Measurements from ENCODE around the gene VOPP1. TPM values are rescaled to one million over a fixed set of nuclear protein-coding genes. Genes with fewer than 3 reads are reported as not detected.

VOPP1 gene
- total RNA-seq, 4 donors from 2014 or later = 22.1 to 79.2 (median 73.9) TPM

DNA sequence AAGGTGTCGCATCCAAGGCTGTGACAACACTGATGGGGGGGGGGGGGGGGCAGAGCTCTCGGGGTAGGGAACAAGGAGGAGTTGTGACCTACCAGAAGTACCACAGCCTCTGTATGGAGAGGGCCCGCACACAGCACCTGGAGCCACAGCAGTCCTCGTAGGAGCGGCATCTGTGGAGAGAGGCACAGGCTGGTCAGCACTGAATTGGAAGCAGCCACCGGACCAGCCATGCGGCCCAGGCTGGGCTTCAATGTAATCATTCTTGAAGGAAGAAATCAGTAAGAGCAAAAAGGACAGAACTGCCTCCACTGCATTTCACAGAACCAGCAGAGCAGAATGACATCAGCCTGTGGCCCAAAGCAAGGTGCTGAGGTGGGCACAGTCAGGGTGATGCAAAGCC is 74.8 kb downstream of the VOPP1 start:
- H3K4me3 ChIP-seq = no peak overlapping the region
- no peak overlapping the region for H3K27ac ChIP-seq
- in situ Hi-C loops (cut with MboI; ENCODE audit: low pct_ligation_motif_present in 1 of 4, low pct_unique_long_range_greater_than_20kb in 1 of 4, low sequenced_read_pairs in 3 of 4) (no loop called here), intact Hi-C loops (cut with DNase I; ENCODE audit: low total_unique reads) (no loop called here)
- peaks cover 0 to 14% (median 0%) of the 10 kb centered on the region in 4 donors for H3K36me3 ChIP-seq
- no peaks in the 10 kb centered on the region for H3K4me1 ChIP-seq
- no peak for DNase-seq
- no peak for TF ChIP-seq POLR2AphosphoS5 (IDR thresholded peaks at IDR 0.05)
- TF ChIP-seq CTCF (IDR thresholded peaks at IDR 0.05) = no peak
- no peak for TF ChIP-seq EP300 (IDR thresholded peaks at IDR 0.05; ENCODE audit: low read depth)
- no peak for TF ChIP-seq POLR2A (IDR thresholded peaks at IDR 0.05)
- H3K9me3 ChIP-seq = no peaks in the 10 kb centered on the region
- no peaks in the 10 kb centered on the region for H3K27me3 ChIP-seq
- 96% methylated on average over 7 of the region's 7 CpGs; no CpG with 5 or more reads in 1 of the 2 donors for WGBS, 2 donors (ENCODE audit: low coverage in 1 of 2)

DNA sequence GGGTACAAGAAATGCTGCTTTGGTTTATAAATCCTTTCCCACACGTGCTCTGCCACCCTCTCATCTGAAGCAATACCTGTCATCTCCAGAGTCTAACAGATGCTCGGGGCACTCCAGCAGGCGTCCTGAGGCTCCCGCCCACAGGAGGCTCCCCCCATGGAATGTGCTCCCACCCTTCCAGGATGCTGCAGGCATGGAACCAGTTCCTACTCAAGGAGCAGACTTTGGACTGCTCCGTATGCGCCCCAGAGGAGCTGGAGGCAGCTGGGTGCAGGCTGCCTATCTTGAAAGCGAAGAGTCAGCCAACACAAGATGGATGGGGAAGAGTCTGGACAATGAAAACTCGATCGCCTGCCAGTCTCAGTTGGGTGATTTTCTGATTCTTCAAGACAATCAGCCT is 75.4 kb downstream of the VOPP1 start:
- WGBS, 2 donors (ENCODE audit: low coverage in 1 of 2) = 67 to 91% methylated on average over 1 to 9 of the region's 9 CpGs
- DNase-seq = no peak
- TF ChIP-seq EP300 (IDR thresholded peaks at IDR 0.05; ENCODE audit: low read depth) (no peak), POLR2AphosphoS5 (IDR thresholded peaks at IDR 0.05) (no peak), CTCF (IDR thresholded peaks at IDR 0.05) (no peak), POLR2A (IDR thresholded peaks at IDR 0.05) (no peak)
- intact Hi-C loops (cut with DNase I; ENCODE audit: low total_unique reads) (no loop called here), in situ Hi-C loops (cut with MboI; ENCODE audit: low pct_ligation_motif_present in 1 of 4, low pct_unique_long_range_greater_than_20kb in 1 of 4, low sequenced_read_pairs in 3 of 4) (no loop called here)
- H3K27me3 ChIP-seq = no peaks in the 10 kb centered on the region
- H3K36me3 ChIP-seq = peaks cover 0 to 19% (median under 1%) of the 10 kb centered on the region in 4 donors
- no peaks in the 10 kb centered on the region for H3K4me1 ChIP-seq
- no peak overlapping the region for H3K27ac ChIP-seq
- no peak overlapping the region for H3K4me3 ChIP-seq
- H3K9me3 ChIP-seq = no peaks in the 10 kb centered on the region

DNA sequence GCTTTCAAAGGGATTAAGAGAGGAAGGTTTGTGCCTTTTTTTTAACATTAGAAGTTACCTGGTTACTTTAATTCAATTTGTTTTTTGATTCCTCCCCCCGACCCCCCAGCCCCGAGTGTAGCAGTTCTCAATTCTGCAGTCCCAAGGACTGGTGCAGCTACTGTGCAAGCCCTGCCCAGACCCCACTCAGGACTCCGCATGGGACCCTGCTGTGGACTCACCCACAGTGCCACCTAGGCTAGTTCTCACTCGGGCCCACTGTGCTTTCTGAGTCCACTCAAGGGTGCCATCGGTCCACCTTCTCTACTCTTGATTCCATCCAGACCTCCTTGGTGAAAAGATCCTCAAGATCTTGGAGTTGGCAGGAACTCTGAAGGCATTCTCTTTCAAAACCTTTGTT is 77.4 kb downstream of the VOPP1 start:
- in situ Hi-C loops (cut with MboI; ENCODE audit: low pct_ligation_motif_present in 1 of 4, low pct_unique_long_range_greater_than_20kb in 1 of 4, low sequenced_read_pairs in 3 of 4) (no loop called here), intact Hi-C loops (cut with DNase I; ENCODE audit: low total_unique reads) (no loop called here)
- H3K9me3 ChIP-seq = no peaks in the 10 kb centered on the region
- H3K27me3 ChIP-seq = no peaks in the 10 kb centered on the region
- H3K4me3 ChIP-seq = no peak overlapping the region
- TF ChIP-seq CTCF (IDR thresholded peaks at IDR 0.05) = no peak
- TF ChIP-seq POLR2A (IDR thresholded peaks at IDR 0.05) = no peak
- TF ChIP-seq POLR2AphosphoS5 (IDR thresholded peaks at IDR 0.05) = no peak
- H3K27ac ChIP-seq = no peak overlapping the region
- WGBS, 2 donors (ENCODE audit: low coverage in 1 of 2) = 87 to 97% methylated on average over 5 of the region's 5 CpGs
- no peak for DNase-seq
- H3K4me1 ChIP-seq = no peaks in the 10 kb centered on the region
- peaks cover 0 to 25% (median 7%) of the 10 kb centered on the region in 4 donors for H3K36me3 ChIP-seq

DNA sequence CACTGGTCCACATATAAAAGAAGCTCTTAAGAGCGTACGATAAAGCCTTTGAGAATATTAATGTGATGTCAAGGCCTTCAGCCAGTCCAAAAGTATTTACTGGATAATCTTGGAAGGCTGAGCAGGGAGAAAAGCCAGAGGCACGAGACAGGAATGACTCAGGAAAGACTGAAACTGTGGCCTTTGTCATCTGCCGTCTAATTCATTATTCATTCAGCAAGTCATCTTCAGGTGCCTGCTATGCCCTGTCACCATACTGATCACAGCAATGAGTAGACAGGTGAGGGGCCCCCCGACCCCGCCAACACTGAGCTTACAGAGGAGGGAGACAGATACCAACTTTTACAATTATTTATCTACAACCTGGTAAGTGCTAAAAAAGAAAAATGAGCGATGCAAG is 78.9 kb downstream of the VOPP1 start:
- in situ Hi-C loops (cut with MboI; ENCODE audit: low pct_ligation_motif_present in 1 of 4, low pct_unique_long_range_greater_than_20kb in 1 of 4, low sequenced_read_pairs in 3 of 4) = no loop called here
- WGBS, 2 donors (ENCODE audit: low coverage in 1 of 2) = 82 to 83% methylated on average over 5 to 7 of the region's 7 CpGs

More for the DNA sequence above, 78.9 kb downstream of the VOPP1 start:
- no peaks in the 10 kb centered on the region for H3K4me1 ChIP-seq
- H3K27me3 ChIP-seq = no peaks in the 10 kb centered on the region
- peaks cover 0 to 25% (median 10%) of the 10 kb centered on the region in 4 donors for H3K36me3 ChIP-seq
- H3K9me3 ChIP-seq = no peaks in the 10 kb centered on the region
- TF ChIP-seq POLR2A (IDR thresholded peaks at IDR 0.05) = no peak
- TF ChIP-seq CTCF (IDR thresholded peaks at IDR 0.05) = no peak
- no peak for TF ChIP-seq POLR2AphosphoS5 (IDR thresholded peaks at IDR 0.05)
- TF ChIP-seq EP300 (IDR thresholded peaks at IDR 0.05; ENCODE audit: low read depth) = no peak
- H3K4me3 ChIP-seq = no peak overlapping the region
- intact Hi-C loops (cut with DNase I; ENCODE audit: low total_unique reads) = no loop called here
- no peak overlapping the region for H3K27ac ChIP-seq
- DNase-seq = no peak

All from transverse colon (tissue), 4 donors.